ENCODE results near the gene SPATC1L.
"Not testable (repeated sequence)": the region's sequence is repeated elsewhere in the genome, so short reads cannot be mapped to it uniquely, and the experiment has no call there.

Gene SPATC1L

DNA sequence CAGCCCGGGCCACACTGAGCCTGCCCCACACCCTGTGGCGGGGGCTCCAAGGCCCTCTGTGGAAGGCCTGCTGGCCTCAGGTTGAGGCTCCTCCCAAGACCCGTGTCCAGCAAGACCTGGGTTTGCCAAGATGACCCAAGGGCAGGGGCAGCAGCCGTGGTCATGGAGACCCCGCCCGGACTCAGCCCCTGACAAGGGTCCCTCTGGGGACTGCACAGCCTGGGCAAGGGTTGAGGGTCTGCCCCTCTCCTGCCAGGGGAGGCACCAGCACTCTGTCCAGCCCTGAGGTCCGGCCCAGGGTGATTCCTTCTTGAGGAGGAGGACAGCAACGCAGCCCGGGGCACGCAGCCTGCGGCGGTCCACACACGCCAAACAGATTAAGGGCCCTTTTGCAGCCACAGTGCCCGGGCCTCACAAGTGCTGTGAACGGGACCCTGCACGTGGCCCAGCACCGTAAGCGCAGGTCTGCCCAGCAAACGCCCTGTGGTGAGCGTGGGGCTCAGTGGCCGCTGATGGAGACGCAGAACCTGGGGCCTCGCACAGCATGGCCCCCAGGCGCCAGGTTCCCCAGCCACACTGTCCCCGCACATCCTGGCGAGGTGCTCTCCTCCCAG lies 3.4 kb downstream of the SPATC1L start:
- TF ChIP-seq, protein P1, sequence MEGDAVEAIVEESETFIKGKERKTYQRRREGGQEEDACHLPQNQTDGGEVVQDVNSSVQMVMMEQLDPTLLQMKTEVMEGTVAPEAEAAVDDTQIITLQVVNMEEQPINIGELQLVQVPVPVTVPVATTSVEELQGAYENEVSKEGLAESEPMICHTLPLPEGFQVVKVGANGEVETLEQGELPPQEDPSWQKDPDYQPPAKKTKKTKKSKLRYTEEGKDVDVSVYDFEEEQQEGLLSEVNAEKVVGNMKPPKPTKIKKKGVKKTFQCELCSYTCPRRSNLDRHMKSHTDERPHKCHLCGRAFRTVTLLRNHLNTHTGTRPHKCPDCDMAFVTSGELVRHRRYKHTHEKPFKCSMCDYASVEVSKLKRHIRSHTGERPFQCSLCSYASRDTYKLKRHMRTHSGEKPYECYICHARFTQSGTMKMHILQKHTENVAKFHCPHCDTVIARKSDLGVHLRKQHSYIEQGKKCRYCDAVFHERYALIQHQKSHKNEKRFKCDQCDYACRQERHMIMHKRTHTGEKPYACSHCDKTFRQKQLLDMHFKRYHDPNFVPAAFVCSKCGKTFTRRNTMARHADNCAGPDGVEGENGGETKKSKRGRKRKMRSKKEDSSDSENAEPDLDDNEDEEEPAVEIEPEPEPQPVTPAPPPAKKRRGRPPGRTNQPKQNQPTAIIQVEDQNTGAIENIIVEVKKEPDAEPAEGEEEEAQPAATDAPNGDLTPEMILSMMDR (IDR thresholded peaks at IDR 0.05; ENCODE audit: low read depth, low read length) = no peak
- DNase-seq = no peak
- H3K4me1 ChIP-seq = no peaks in the 10 kb centered on the region
- H3K36me3 ChIP-seq = no peaks in the 10 kb centered on the region
- H3K4me3 ChIP-seq (ENCODE audit: low read depth, low read length) = no peak overlapping the region
- no peaks in the 10 kb centered on the region for H3K9me3 ChIP-seq
- H3K27me3 ChIP-seq = no peaks in the 10 kb centered on the region

DNA sequence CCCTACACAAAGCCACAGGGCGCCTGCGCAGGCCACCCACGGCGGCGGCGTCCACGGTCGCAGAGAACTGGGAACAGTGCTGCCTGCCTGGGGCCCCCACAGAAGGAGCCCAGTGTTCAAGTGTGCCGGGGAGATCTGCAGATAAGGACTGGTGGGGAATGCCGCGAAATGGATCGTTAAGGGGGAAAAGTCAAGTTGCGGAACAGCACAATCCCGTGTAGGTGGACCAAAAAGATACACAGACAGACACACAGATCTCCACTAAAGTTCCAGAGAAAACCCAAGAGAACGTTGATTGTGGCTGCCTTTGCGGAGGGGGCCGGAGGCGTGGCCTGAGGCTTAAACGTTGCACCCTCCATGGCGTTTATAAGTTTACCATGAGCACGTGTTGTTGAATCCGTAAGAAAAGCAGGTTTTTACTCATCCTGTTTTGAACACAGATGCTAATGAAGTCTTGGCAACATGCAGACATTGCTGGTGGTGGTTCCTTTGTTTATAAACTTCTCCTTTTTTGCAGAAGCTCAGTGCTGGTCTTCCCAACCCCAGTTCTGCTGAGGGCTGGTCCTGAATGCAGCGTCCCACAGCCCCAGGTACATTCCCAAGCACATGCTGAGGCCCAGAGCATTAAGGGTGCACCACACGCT lies 4.1 kb downstream of the SPATC1L start:
- no peaks in the 10 kb centered on the region for H3K36me3 ChIP-seq
- TF ChIP-seq, protein P1 (IDR thresholded peaks at IDR 0.05; ENCODE audit: low read depth, low read length) = no peak
- DNase-seq = no peak

DNA sequence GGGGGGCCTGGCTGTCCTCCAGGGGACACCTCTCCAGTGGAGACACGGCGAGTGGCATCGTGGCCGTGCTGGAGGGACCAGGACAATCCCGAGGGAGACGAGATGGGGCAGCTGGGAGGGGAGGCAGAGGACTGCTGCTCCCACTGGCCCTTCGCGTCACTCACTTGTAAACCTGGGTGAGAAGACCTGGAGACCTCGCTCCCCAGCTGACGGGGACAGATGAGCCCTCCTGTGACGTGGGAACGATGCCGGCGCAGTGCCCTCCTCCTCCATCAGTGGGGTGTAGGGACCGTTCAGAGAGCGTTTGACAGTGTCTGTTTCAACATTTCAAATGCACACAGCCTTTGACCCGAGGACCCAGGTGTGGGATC lies 4.6 kb downstream of the SPATC1L start:
- no peaks in the 10 kb centered on the region for H3K36me3 ChIP-seq
- no peaks in the 10 kb centered on the region for H3K4me1 ChIP-seq
- no peak overlapping the region for H3K4me3 ChIP-seq (ENCODE audit: low read depth, low read length)
- no peaks in the 10 kb centered on the region for H3K9me3 ChIP-seq
- TF ChIP-seq, protein P1 (IDR thresholded peaks at IDR 0.05; ENCODE audit: low read depth, low read length) = no peak
- 0 out of 2 replicates have a peak, but pooled peaks cover 3% of the 10 kb centered on the region for H3K27me3 ChIP-seq
- DNase-seq = no peak

More for the DNA sequence above, 4.1 kb downstream of the SPATC1L start:
- no peaks in the 10 kb centered on the region for H3K4me1 ChIP-seq
- no peaks in the 10 kb centered on the region for H3K9me3 ChIP-seq
- H3K4me3 ChIP-seq (ENCODE audit: low read depth, low read length) = no peak overlapping the region
- no peaks in the 10 kb centered on the region for H3K27me3 ChIP-seq

DNA sequence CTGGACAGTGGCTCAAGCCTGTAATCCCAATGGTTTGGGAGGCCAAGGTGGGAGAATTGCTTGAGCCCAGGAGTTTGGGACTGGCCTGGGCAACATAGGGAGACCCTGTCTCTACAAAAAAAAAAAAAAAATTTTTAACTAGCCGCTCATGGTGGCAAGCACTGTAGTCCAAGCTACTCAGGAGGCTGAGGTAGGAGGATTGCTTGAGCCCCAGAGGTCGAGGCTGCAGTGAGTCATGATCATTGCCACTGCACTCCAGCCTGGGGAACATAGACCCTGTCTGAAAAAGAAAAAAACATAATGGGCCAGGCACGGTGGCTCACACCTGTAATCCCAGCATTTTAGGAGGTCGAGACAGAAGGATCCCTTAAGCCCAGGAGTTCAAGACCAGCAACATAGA lies 5.3 kb downstream of the SPATC1L start:
- no peaks in the 10 kb centered on the region for H3K4me1 ChIP-seq
- 0 out of 2 replicates have a peak, but pooled peaks cover 3% of the 10 kb centered on the region for H3K27me3 ChIP-seq
- no peak for DNase-seq
- no peaks in the 10 kb centered on the region for H3K36me3 ChIP-seq
- no peak overlapping the region for H3K4me3 ChIP-seq (ENCODE audit: low read depth, low read length)
- TF ChIP-seq, protein P1 (IDR thresholded peaks at IDR 0.05; ENCODE audit: low read depth, low read length) = no peak
- no peaks in the 10 kb centered on the region for H3K9me3 ChIP-seq

DNA sequence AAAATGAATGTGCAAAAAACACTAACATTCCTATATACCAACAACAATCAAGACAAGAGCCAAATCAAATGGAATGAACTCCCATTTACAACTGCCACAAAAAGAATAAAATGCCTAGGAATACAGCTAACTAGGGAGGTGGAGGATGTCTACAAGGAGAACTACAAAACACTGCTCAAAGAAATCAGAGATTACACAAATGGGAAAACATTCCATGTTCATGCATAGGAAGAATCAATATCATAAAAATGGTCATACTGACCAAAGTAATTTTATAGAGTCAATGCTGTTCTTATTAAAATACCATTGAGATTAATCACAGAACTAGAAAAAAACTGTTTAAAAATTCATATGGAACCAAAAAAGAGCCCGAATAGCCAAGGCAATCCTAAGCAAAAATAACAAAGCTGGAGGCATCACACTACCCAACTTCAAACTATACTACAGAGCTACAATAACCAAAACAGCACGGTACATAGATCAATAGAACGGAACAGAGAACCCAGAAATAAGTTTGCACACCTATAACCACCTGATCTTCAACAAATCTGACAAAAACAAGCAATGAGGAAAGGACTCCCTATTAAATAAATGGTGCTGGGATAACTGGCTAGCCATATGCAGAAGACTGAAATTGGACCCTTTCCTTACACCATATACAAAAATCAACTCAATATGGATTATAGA lies 7.7 kb downstream of the SPATC1L start:
- not testable (repeated sequence) for H3K27me3 ChIP-seq; H3K36me3 ChIP-seq; H3K4me3 ChIP-seq (ENCODE audit: low read depth, low read length); H3K4me1 ChIP-seq; H3K9me3 ChIP-seq; DNase-seq

DNA sequence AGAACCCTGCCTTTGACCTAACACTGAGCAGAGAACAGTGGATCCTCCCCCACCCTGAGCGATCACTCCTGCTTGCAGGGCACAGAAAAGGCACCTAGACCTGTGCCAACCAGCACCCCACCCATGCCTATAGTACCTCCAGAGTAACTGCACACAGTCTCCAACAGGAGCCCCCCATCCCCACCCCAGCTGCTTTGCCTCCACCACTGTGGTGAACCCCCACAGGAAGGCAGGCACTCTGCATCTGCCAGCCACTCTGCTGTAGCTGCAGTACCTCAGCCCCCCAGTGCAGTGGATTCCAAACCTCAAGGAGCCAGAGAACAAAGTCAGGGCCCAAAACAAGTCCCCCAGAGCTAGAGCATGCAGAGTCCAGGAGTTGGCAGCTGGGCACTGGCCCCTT lies 10.7 kb downstream of the SPATC1L start:
- no peaks in the 10 kb centered on the region for H3K36me3 ChIP-seq
- 0 out of 2 replicates have a peak, but pooled peaks cover 3% of the 10 kb centered on the region for H3K27me3 ChIP-seq
- TF ChIP-seq, protein P1 (IDR thresholded peaks at IDR 0.05; ENCODE audit: low read depth, low read length) = no peak
- DNase-seq = no peak
- no peaks in the 10 kb centered on the region for H3K9me3 ChIP-seq
- H3K4me1 ChIP-seq = no peaks in the 10 kb centered on the region
- no peak overlapping the region for H3K4me3 ChIP-seq (ENCODE audit: low read depth, low read length)
